ENCODE data around the gene GTF2H2C. TPM values are rescaled to one million over a fixed set of nuclear protein-coding genes. Genes with fewer than 3 reads are reported as not detected.

GTF2H2C gene
- total RNA-seq, 1 donor from 2014 or later, result 18.0 TPM

Other genes with a start within 250 kb of the GTF2H2C start
- 2.4 TPM for gene CCDC125, start 227.4 kb upstream of the GTF2H2C start, total RNA-seq
- gene AK6, start 190.7 kb upstream of the GTF2H2C start, total RNA-seq, result 39.4 TPM
- 32.2 TPM for gene TAF9, start 190.7 kb upstream of the GTF2H2C start, total RNA-seq
- 19.4 TPM for gene RAD17, start 190.4 kb upstream of the GTF2H2C start, total RNA-seq
- gene MARVELD2, start 145.1 kb upstream of the GTF2H2C start, total RNA-seq, result 0.96 TPM
- gene OCLN, start 67.4 kb upstream of the GTF2H2C start, total RNA-seq, result 2.0 TPM

Measured in left ventricle myocardium inferior (tissue), 1 donor.